B cell (primary cell): ENCODE results near the gene HBS1L.

Experiments used
- EZH2 ChIP-seq: IDR thresholded peaks from 2 replicates; pipeline ENCODE4 v1.6.1; 2012; ENCODE audit warnings: borderline replicate concordance, low read depth, mild to moderate bottlenecking, moderate library complexity, low read length; ENCODE audit not compliant: insufficient read depth, poor library complexity, severe bottlenecking
- TF ChIP-seq, protein P1 (sequence below): fragments of 200-600 bp; IDR thresholded peaks from one replicate; pipeline ENCODE4 v1.8.0; 2022; ENCODE audit warnings: antibody characterized with exemption, mild to moderate bottlenecking

GRCh38 chr6:135084916-135085269, 30.3 kb upstream of the HBS1L start:
- TF ChIP-seq, protein P1, sequence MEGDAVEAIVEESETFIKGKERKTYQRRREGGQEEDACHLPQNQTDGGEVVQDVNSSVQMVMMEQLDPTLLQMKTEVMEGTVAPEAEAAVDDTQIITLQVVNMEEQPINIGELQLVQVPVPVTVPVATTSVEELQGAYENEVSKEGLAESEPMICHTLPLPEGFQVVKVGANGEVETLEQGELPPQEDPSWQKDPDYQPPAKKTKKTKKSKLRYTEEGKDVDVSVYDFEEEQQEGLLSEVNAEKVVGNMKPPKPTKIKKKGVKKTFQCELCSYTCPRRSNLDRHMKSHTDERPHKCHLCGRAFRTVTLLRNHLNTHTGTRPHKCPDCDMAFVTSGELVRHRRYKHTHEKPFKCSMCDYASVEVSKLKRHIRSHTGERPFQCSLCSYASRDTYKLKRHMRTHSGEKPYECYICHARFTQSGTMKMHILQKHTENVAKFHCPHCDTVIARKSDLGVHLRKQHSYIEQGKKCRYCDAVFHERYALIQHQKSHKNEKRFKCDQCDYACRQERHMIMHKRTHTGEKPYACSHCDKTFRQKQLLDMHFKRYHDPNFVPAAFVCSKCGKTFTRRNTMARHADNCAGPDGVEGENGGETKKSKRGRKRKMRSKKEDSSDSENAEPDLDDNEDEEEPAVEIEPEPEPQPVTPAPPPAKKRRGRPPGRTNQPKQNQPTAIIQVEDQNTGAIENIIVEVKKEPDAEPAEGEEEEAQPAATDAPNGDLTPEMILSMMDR = no peak
- TF ChIP-seq EZH2 = no peak
